Measurements from ENCODE around the gene DAB2IP.

DAB2IP gene

GRCh38 chr9:121640076-121640475 lies 11.4 kb upstream of the DAB2IP start (continued):
- TF ChIP-seq ZNF513 (tag by site-specific recombination; IDR thresholded peaks at IDR 0.05) (no peak), ZNF37A (tag by site-specific recombination; IDR thresholded peaks at IDR 0.05) (no peak), GLIS1 (tag by site-specific recombination; IDR thresholded peaks at IDR 0.05) (no peak), CTCF (tag by site-specific recombination; IDR thresholded peaks at IDR 0.05) (0 out of 2 replicates have a peak, but pooled peaks have one; percentile 18), YY2 (tag by site-specific recombination; IDR thresholded peaks at IDR 0.05) (no peak), ZBTB11 (tag by site-specific recombination; conservative IDR thresholded peaks at IDR 0.05; ENCODE audit: low read depth) (no peak), YY1 (tag by site-specific recombination; IDR thresholded peaks at IDR 0.05) (no peak), IKZF3 (tag by site-specific recombination; IDR thresholded peaks at IDR 0.05) (no peak), ZSCAN30 (tag by site-specific recombination; IDR thresholded peaks at IDR 0.05) (no peak), ZNF514 (tag by site-specific recombination; IDR thresholded peaks at IDR 0.05) (no peak), ZNF10 (tag by site-specific recombination; IDR thresholded peaks at IDR 0.05) (peak; percentile 78), ZBTB44 (tag by site-specific recombination; IDR thresholded peaks at IDR 0.05) (no peak; the same call in 1 of the 2 replicates), ZNF248 (tag by site-specific recombination; IDR thresholded peaks at IDR 0.05) (no peak), GLI4 (tag by site-specific recombination; IDR thresholded peaks at IDR 0.05) (no peak), ZNF518A (tag by site-specific recombination; conservative IDR thresholded peaks at IDR 0.05; ENCODE audit: low read depth) (no peak), ZNF354C (tag by site-specific recombination; IDR thresholded peaks at IDR 0.05; ENCODE audit: borderline replicate concordance, low read depth) (no peak), ZNF26 (tag by site-specific recombination; IDR thresholded peaks at IDR 0.05) (no peak)
